Measurements from ENCODE around the gene LY6G6C.

Gene LY6G6C

GRCh38 chr6:31691078-31691463 lies 30.5 kb downstream of the LY6G6C start:
- Mint-ChIP-seq H3K27me3 (no peaks in the 10 kb centered on the region), H3K9me3 (no peaks in the 10 kb centered on the region), H3K36me3 (ENCODE audit: low read depth) (peaks cover 18% of the 10 kb centered on the region), H3K4me3 (no peak overlapping the region), H3K4me1 (peaks cover 10% of the 10 kb centered on the region), H3K27ac (no peak overlapping the region)
- ATAC-seq (no peak), DNase-seq (no peak)

GRCh38 chr6:31690231-31691077 lies 31.1 kb downstream of the LY6G6C start:
- no peak overlapping the region for H3K4me3 Mint-ChIP-seq
- DNase-seq = no peak
- ATAC-seq = peak; percentile 44
- peaks cover 15% of the 10 kb centered on the region for H3K36me3 Mint-ChIP-seq (ENCODE audit: low read depth)
- no peaks in the 10 kb centered on the region for H3K27me3 Mint-ChIP-seq
- no peaks in the 10 kb centered on the region for H3K9me3 Mint-ChIP-seq
- peak overlapping the region; percentile 59 for H3K27ac Mint-ChIP-seq
- peaks cover 10% of the 10 kb centered on the region for H3K4me1 Mint-ChIP-seq

- no peak for DNase-seq
These were observed 32.1 kb downstream of the LY6G6C start for GRCh38 chr6:31689249-31690110.

GRCh38 chr6:31687860-31688693 lies 33.5 kb downstream of the LY6G6C start:
- Mint-ChIP-seq H3K36me3 (ENCODE audit: low read depth) (peaks cover 11% of the 10 kb centered on the region), H3K27ac (no peak overlapping the region)

More at GRCh38 chr6:31689249-31690110, 32.1 kb downstream of the LY6G6C start:
- peaks cover 11% of the 10 kb centered on the region for H3K36me3 Mint-ChIP-seq (ENCODE audit: low read depth)
- H3K4me1 Mint-ChIP-seq = peaks cover 10% of the 10 kb centered on the region
- peak overlapping the region; percentile 59 for H3K27ac Mint-ChIP-seq
- no peak for ATAC-seq
- no peaks in the 10 kb centered on the region for H3K9me3 Mint-ChIP-seq
- H3K27me3 Mint-ChIP-seq = no peaks in the 10 kb centered on the region
- H3K4me3 Mint-ChIP-seq = no peak overlapping the region

GRCh38 chr6:31687321-31687720 lies 34.2 kb downstream of the LY6G6C start:
- Mint-ChIP-seq H3K4me3 (no peak overlapping the region), H3K27me3 (no peaks in the 10 kb centered on the region), H3K27ac (no peak overlapping the region), H3K9me3 (no peaks in the 10 kb centered on the region), H3K36me3 (ENCODE audit: low read depth) (peaks cover 11% of the 10 kb centered on the region), H3K4me1 (peaks cover 10% of the 10 kb centered on the region)
- ATAC-seq (no peak), DNase-seq (no peak)

More at GRCh38 chr6:31687860-31688693, 33.5 kb downstream of the LY6G6C start:
- Mint-ChIP-seq H3K9me3 (no peaks in the 10 kb centered on the region), H3K4me3 (no peak overlapping the region), H3K4me1 (peaks cover 10% of the 10 kb centered on the region), H3K27me3 (no peaks in the 10 kb centered on the region)
- ATAC-seq = no peak
- DNase-seq = no peak

GRCh38 chr6:31686483-31686882 lies 35.1 kb downstream of the LY6G6C start:
- no peaks in the 10 kb centered on the region for H3K27me3 Mint-ChIP-seq
- H3K9me3 Mint-ChIP-seq = no peaks in the 10 kb centered on the region
- peaks cover 15% of the 10 kb centered on the region for H3K4me1 Mint-ChIP-seq
- ATAC-seq (no peak), DNase-seq (no peak)
- H3K4me3 Mint-ChIP-seq = no peak overlapping the region
- peak overlapping the region; percentile 2 for H3K27ac Mint-ChIP-seq
- H3K36me3 Mint-ChIP-seq (ENCODE audit: low read depth) = peaks cover 11% of the 10 kb centered on the region

GRCh38 chr6:31683591-31683990 lies 38.0 kb downstream of the LY6G6C start:
- Mint-ChIP-seq H3K4me1 (peaks cover 21% of the 10 kb centered on the region), H3K4me3 (no peak overlapping the region), H3K36me3 (ENCODE audit: low read depth) (peaks cover 11% of the 10 kb centered on the region), H3K27me3 (no peaks in the 10 kb centered on the region), H3K9me3 (no peaks in the 10 kb centered on the region), H3K27ac (no peak overlapping the region)
- ATAC-seq (no peak), DNase-seq (no peak)

- Mint-ChIP-seq H3K27me3 (no peaks in the 10 kb centered on the region), H3K9me3 (no peaks in the 10 kb centered on the region), H3K27ac (peak overlapping the region; percentile 29), H3K36me3 (ENCODE audit: low read depth) (peaks cover under 1% of the 10 kb centered on the region), H3K4me1 (peaks cover 21% of the 10 kb centered on the region), H3K4me3 (peak overlapping the region; percentile 77)
- DNase-seq (peak; percentile 55), ATAC-seq (peak; percentile 73)
These were observed 40.3 kb downstream of the LY6G6C start for GRCh38 chr6:31681135-31681671.

GRCh38 chr6:31680226-31681134 lies 41.1 kb downstream of the LY6G6C start, which contains the start of gene LY6G5C:
Gene LY6G5C, minus strand, starts transcription at chr6:31681067. Its CDS starts 694 bp downstream, at chr6:31680373.
- H3K4me1 Mint-ChIP-seq = peaks cover 21% of the 10 kb centered on the region
- no peaks in the 10 kb centered on the region for H3K27me3 Mint-ChIP-seq
- H3K4me3 Mint-ChIP-seq = peak within 1 kb of the TSS; percentile 77
- DNase-seq (peak; percentile 70), ATAC-seq (peak; percentile 48)
- no peaks in the 10 kb centered on the region for H3K9me3 Mint-ChIP-seq
- H3K27ac Mint-ChIP-seq = peak within 1 kb of the TSS; percentile 63
- no peaks in the 10 kb centered on the region for H3K36me3 Mint-ChIP-seq (ENCODE audit: low read depth)

GRCh38 chr6:31677955-31678354 lies 43.6 kb downstream of the LY6G6C start:
- no peak overlapping the region for H3K27ac Mint-ChIP-seq

GRCh38 chr6:31676904-31677303 lies 44.6 kb downstream of the LY6G6C start:
- ATAC-seq (no peak), DNase-seq (no peak)
- Mint-ChIP-seq H3K4me1 (peaks cover 20% of the 10 kb centered on the region), H3K4me3 (no peak overlapping the region), H3K27ac (no peak overlapping the region), H3K36me3 (ENCODE audit: low read depth) (peaks cover 15% of the 10 kb centered on the region), H3K27me3 (no peaks in the 10 kb centered on the region), H3K9me3 (no peaks in the 10 kb centered on the region)

More at GRCh38 chr6:31677955-31678354, 43.6 kb downstream of the LY6G6C start:
- H3K4me1 Mint-ChIP-seq = peaks cover 21% of the 10 kb centered on the region
- H3K4me3 Mint-ChIP-seq = no peak overlapping the region
- no peaks in the 10 kb centered on the region for H3K27me3 Mint-ChIP-seq
- peaks cover 8% of the 10 kb centered on the region for H3K36me3 Mint-ChIP-seq (ENCODE audit: low read depth)
- H3K9me3 Mint-ChIP-seq = no peaks in the 10 kb centered on the region
- ATAC-seq (no peak), DNase-seq (no peak)

- Mint-ChIP-seq H3K36me3 (ENCODE audit: low read depth) (peaks cover 18% of the 10 kb centered on the region), H3K27me3 (no peaks in the 10 kb centered on the region), H3K9me3 (no peaks in the 10 kb centered on the region), H3K27ac (no peak overlapping the region), H3K4me1 (peaks cover 15% of the 10 kb centered on the region), H3K4me3 (no peak overlapping the region)
- no peak for DNase-seq
- no peak for ATAC-seq
These were observed 45.1 kb downstream of the LY6G6C start for GRCh38 chr6:31676322-31676903.

GRCh38 chr6:31669676-31670075 lies 51.9 kb downstream of the LY6G6C start, which contains the start of gene LY6G5B:
Gene LY6G5B, plus strand, starts transcription at chr6:31669976. Its CDS starts 975 bp downstream, at chr6:31670951.
- Mint-ChIP-seq H3K27ac (peak within 1 kb of the TSS; percentile 39), H3K27me3 (peaks cover 2% of the 10 kb centered on the region), H3K9me3 (no peaks in the 10 kb centered on the region), H3K4me1 (peaks cover 27% of the 10 kb centered on the region), H3K4me3 (no peak within 1 kb of the TSS), H3K36me3 (ENCODE audit: low read depth) (peaks cover 73% of the 10 kb centered on the region)
- no peak for ATAC-seq
- DNase-seq = no peak

All from activated naive CD8-positive, alpha-beta T cell treated with anti-CD3 and anti-CD28 coated beads, Interleukin-2, amount 50 U/mL, for 24 hours (primary cell).